Tibial nerve (tissue), 4 donors: ENCODE results near the gene OR6B2.

Source experiments
- CTCF ChIP-seq, 5 experiments: fragments of 200-600 bp in 3 of 5; fragments of 450-650 bp in 2 of 5; sonication (generic) in 3 of 5; IDR thresholded peaks; one replicate each; pipeline ENCODE4 v1.5.1; 2016 to 2019; ENCODE audit warnings: antibody characterized with exemption in 5 of 5, mild to moderate bottlenecking in 3 of 5, moderate library complexity in 2 of 5
- EP300 ChIP-seq, 2 donors: sonication (generic); formaldehyde crosslinking; IDR thresholded peaks; one replicate each; pipeline ENCODE4 v1.6.1; 2017; ENCODE audit warnings: antibody characterized with exemption in 2 of 2, mild to moderate bottlenecking in 1 of 2
- POLR2A ChIP-seq, 2 donors: fragments of 450-650 bp; IDR thresholded peaks; one replicate each; pipeline ENCODE4 v1.6.1; 2017; ENCODE audit warnings: antibody characterized with exemption in 2 of 2, mild to moderate bottlenecking in 2 of 2, moderate library complexity in 2 of 2

- no peak for TF ChIP-seq CTCF (IDR thresholded peaks at IDR 0.05)
- TF ChIP-seq POLR2A (IDR thresholded peaks at IDR 0.05) = no peak
- no peak for TF ChIP-seq EP300 (IDR thresholded peaks at IDR 0.05)
Measured at GRCh38 chr2:239983004-239983778, 47.0 kb downstream of the OR6B2 start.
